K562 (cell line): ENCODE data around the gene ADAM33. TPM values are rescaled to one million over a fixed set of nuclear protein-coding genes. Genes with fewer than 3 reads are reported as not detected.

ENCODE experiments used
- ATAC-seq: fragments of 200-7000 bp; cut with Tn5 transposase; 3 replicates; pipeline ENCODE4 v1.9.1; 2020; ENCODE audit warnings: moderate library complexity
- BruUV-seq: library from RNA; stranded (reverse); fragments of 400-500 nt; replicated peaks from 2 replicates; lab custom pipeline; 2021; lab: Mats Ljungman, UMichigan
- CTCF ChIA-PET: fragments of 300-600 bp; formaldehyde crosslinking; extraction: SDS; loops from one replicate; lab custom pipeline; 2021; ENCODE audit warnings: low intra/inter-chr PET ratio; lab: Yijun Ruan, JAX
- POLR2A ChIA-PET: fragments of 300-600, 350-650 bp; sonication (Branson Sonifier 250); formaldehyde crosslinking; extraction: SDS; loops from one replicate; lab custom pipeline; 2021; ENCODE audit warnings: antibody characterized with exemption, inconsistent platforms; lab: Yijun Ruan, JAX
- DNase-seq, 4 experiments: peaks; one replicate each; pipeline versions ENCODE4 v3.0.0 to v3.0.0-alpha.2; 2011 to 2018; ENCODE audit warnings: low spot score in 3 of 4, mixed read lengths in 3 of 4; ENCODE audit errors: extremely low read depth in 1 of 4
- FAIRE-seq: peaks from 2 replicates; lab custom pipeline; 2011; peaks lifted over from hg19 to GRCh38; lab: Jason Lieb, UNC
- H2AFZ ChIP-seq: 2 replicates; pipeline ENCODE4 v1.6.0; 2011; ENCODE audit warnings: low read depth, low read length, control low read depth, inconsistent platforms
- H3K27ac ChIP-seq: fragments of 200-600 bp; 3 replicates; pipeline ENCODE4 v1.8.0; 2011; ENCODE audit warnings: low read depth, mild to moderate bottlenecking, control low read depth, inconsistent platforms, low read length, moderate library complexity, mixed read lengths; ENCODE audit errors: extremely low read depth
- H3K27me3 ChIP-seq, 2 experiments: fragments of 300-600 bp in 1 of 2; 2 replicates in 1 of 2; 3 replicates in 1 of 2; pipeline versions ENCODE4 v1.6.0 to v1.8.0; 2011; ENCODE audit warnings: inconsistent platforms in 2 of 2, low read length in 2 of 2, mild to moderate bottlenecking in 1 of 2, mixed read lengths in 1 of 2, moderate library complexity in 1 of 2; ENCODE audit not compliant: control insufficient read depth in 2 of 2, insufficient read depth in 2 of 2
- H3K36me3 ChIP-seq: fragments of 300-600 bp; 3 replicates; pipeline ENCODE4 v1.8.0; 2011; ENCODE audit warnings: mild to moderate bottlenecking, low read length, inconsistent platforms; ENCODE audit not compliant: control insufficient read depth, insufficient read depth
- H3K4me1 ChIP-seq, 2 experiments: fragments of 200-600 bp in 1 of 2; replicated peaks in 1 of 2; 2 replicates in 1 of 2; 3 replicates in 1 of 2; pipeline versions ENCODE4 v1.5.1 to v1.8.0; 2011; ENCODE audit warnings: inconsistent platforms in 2 of 2, low read length in 2 of 2, mild to moderate bottlenecking in 1 of 2, mixed read lengths in 1 of 2, moderate library complexity in 1 of 2; ENCODE audit not compliant: control insufficient read depth in 2 of 2, insufficient read depth in 2 of 2
- H3K4me2 ChIP-seq: 2 replicates; pipeline ENCODE4 v1.6.1; 2011; ENCODE audit warnings: low read length, control low read depth, inconsistent platforms, mixed read lengths; ENCODE audit not compliant: insufficient read depth
- H3K4me3 ChIP-seq: fragments of 200-600 bp; sonication (generic), shearing (Covaris generic); 2 replicates; pipeline ENCODE4 v1.5.1; 2016; ENCODE audit warnings: control low read depth, inconsistent platforms
- H3K79me2 ChIP-seq: fragments of 200-600 bp; 3 replicates; pipeline ENCODE4 v1.8.0; 2011; ENCODE audit warnings: low read length, inconsistent platforms; ENCODE audit not compliant: control insufficient read depth, insufficient read depth
- H3K9ac ChIP-seq, 2 experiments: 2 replicates each; pipeline versions ENCODE4 v1.6.0 to v1.6.1; 2011; ENCODE audit warnings: low read depth in 2 of 2, low read length in 2 of 2, control low read depth in 1 of 2, inconsistent platforms in 1 of 2, mild to moderate bottlenecking in 1 of 2, mixed read lengths in 1 of 2; ENCODE audit not compliant: insufficient read depth in 1 of 2
- H3K9me1 ChIP-seq: one replicate; pipeline ENCODE4 v1.6.0; 2011; ENCODE audit warnings: inconsistent platforms, mild to moderate bottlenecking, low read length, moderate library complexity; ENCODE audit not compliant: control insufficient read depth, insufficient read depth
- H3K9me3 ChIP-seq: replicated peaks from 2 replicates; pipeline ENCODE4 v1.5.1; 2011; ENCODE audit warnings: low read depth, low read length, inconsistent platforms; ENCODE audit not compliant: control insufficient read depth, insufficient read depth
- H4K20me1 ChIP-seq: replicated peaks from 2 replicates; pipeline ENCODE4 v1.6.1; 2011; ENCODE audit warnings: low read length, inconsistent platforms, mixed read lengths; ENCODE audit not compliant: control insufficient read depth, insufficient read depth
- BRD4 ChIP-seq: fragments of 200-600 bp; sonication (generic); IDR thresholded peaks from 2 replicates; pipeline ENCODE4 v1.6.1; 2017; ENCODE audit warnings: inconsistent platforms
- ILF3 ChIP-seq: fragments of 450-650 bp; IDR thresholded peaks from 2 replicates; pipeline ENCODE4 v1.6.1; 2018; ENCODE audit warnings: antibody characterized with exemption, mild to moderate bottlenecking, moderate library complexity, borderline replicate concordance
- SNIP1 ChIP-seq: fragments of 450-650 bp; IDR thresholded peaks from 2 replicates; pipeline ENCODE4 v1.7.1; 2017; ENCODE audit warnings: low read depth, mild to moderate bottlenecking
- WGBS: fragments of 100-300 bp; shearing (Covaris generic); methylation state at CpG from one replicate; pipeline ENCODE4 v1.1.6; 2016; ENCODE audit warnings: low coverage, mixed read lengths; ENCODE audit not compliant: insufficient coverage; ENCODE audit errors: missing lambda C conversion rate; 5-methylcytosine and 5-hydroxymethylcytosine counted together
- in situ Hi-C: fragments of 300-500 bp; cut with MboI; formaldehyde crosslinking; loops from 4 replicates; pipeline ENCODE4 v1.15.0; 2018; ENCODE audit warnings: inconsistent platforms, mixed read lengths
- intact Hi-C: fragments of 100-400 bp; cut with micrococcal nuclease; formaldehyde crosslinking; loops from 2 replicates; pipeline ENCODE4 v1.14.2; 2022
- polyA plus RNA-seq, 8 experiments: library from polyadenylated mRNA; depleted of rRNA in 4 of 8; stranded (reverse) in 5 of 8; unstranded in 3 of 8; fragments of >200 nt; fragmentation: Nextera tagmentation in 2 of 8; fragmentation: Illumina TruSeq in 1 of 8; extraction: Ambion mirVana in 2 of 8; extraction: Trizol in 1 of 8; gene quantifications; 2 replicates each; pipeline versions ENCODE4 v1.2.1 to v1.2.3, GENCODE V29; 2011 to 2014; ENCODE audit warnings: inconsistent platforms in 1 of 8, missing spikeins in 1 of 8
- total RNA-seq, 7 experiments: library from RNA; depleted of rRNA in 6 of 7; stranded (reverse); fragments of >200 nt in 6 of 7; fragmentation: Illumina TruSeq in 2 of 7; extraction: Trizol in 2 of 7; gene quantifications; 2 replicates each; pipeline versions ENCODE4 v1.2.1 to v1.2.3, GENCODE V29; 2011 to 2021; ENCODE audit warnings: low replicate concordance in 1 of 7
- TF ChIP-seq, protein P1 (sequence below): fragments of 250-450 bp; sonication (Bioruptor Pico); IDR thresholded peaks from 2 replicates; pipeline ENCODE4 v1.5.0; 2021
- TF ChIP-seq, protein P2 (sequence below): fragments of 200-800 bp; sonication (Bioruptor generic); IDR thresholded peaks from 2 replicates; pipeline ENCODE4 v1.6.1; 2017; ENCODE audit warnings: missing genetic modification characterization, missing compliant biosample characterization

ADAM33 gene
- total and polyA plus RNA-seq, 9 of the 15 experiments (the other 6 are each of a cell fraction or from before 2014, with no cell fraction given), result not detected

DNA sequence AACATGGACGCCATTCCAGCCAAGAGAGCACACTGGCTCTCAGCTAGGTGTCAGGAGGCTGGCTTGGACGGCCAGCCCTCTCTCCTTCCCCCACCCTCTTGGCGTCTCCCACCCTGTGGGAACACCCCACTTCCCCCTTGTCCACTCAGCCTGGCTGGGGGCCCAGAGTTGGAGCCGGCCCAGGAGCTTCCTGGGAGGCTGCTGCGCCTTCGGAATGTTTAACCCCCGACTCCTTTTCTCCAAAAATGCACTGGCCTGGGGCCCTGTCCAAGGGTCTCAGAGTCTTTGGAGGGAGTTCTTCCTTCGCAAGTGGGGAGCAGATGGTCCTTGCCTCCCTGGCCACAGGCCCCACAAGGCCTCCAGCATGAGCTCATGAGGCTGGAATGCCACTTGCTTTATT is 4.1 kb downstream of the ADAM33 start:
- H3K36me3 ChIP-seq, result no peaks in the 10 kb centered on the region
- H2AFZ ChIP-seq, result no peak overlapping the region
- H3K4me1 ChIP-seq, result peaks cover 0 to 44% of the 10 kb centered on the region in 2 experiments; a peak in 2 of 5 replicates
- no peak overlapping the region for H3K4me3 ChIP-seq
- WGBS, result 19% methylated on average over 5 of the region's 8 CpGs
- H3K9me3 ChIP-seq, result no peaks in the 10 kb centered on the region
- POLR2A ChIA-PET, result interaction anchor here (0.6 kb wide), 1 partner anchor 12 kb away, joined by 3 read pairs; no protein-coding TSS in a partner anchor
- CTCF ChIA-PET, result no interaction called here
- H3K79me2 ChIP-seq, result no peaks in the 10 kb centered on the region
- H3K9me1 ChIP-seq, result no peaks in the 10 kb centered on the region
- intact Hi-C loops (loop anchor here (10.0 kb wide), 1 partner anchor 107 kb away; the partner anchor contains the start of genes CENPB and SPEF1), in situ Hi-C loops (no loop called here)
- no peak overlapping the region for H3K27ac ChIP-seq
- TF ChIP-seq SNIP1 (no peak), ILF3 (no peak), BRD4 (no peak)
- TF ChIP-seq, protein P1, sequence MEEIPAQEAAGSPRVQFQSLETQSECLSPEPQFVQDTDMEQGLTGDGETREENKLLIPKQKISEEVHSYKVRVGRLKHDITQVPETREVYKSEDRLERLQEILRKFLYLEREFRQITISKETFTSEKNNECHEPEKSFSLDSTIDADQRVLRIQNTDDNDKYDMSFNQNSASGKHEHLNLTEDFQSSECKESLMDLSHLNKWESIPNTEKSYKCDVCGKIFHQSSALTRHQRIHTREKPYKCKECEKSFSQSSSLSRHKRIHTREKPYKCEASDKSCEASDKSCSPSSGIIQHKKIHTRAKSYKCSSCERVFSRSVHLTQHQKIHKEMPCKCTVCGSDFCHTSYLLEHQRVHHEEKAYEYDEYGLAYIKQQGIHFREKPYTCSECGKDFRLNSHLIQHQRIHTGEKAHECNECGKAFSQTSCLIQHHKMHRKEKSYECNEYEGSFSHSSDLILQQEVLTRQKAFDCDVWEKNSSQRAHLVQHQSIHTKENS (CRISPR knock-in tag), result no peak
- TF ChIP-seq, protein P2, sequence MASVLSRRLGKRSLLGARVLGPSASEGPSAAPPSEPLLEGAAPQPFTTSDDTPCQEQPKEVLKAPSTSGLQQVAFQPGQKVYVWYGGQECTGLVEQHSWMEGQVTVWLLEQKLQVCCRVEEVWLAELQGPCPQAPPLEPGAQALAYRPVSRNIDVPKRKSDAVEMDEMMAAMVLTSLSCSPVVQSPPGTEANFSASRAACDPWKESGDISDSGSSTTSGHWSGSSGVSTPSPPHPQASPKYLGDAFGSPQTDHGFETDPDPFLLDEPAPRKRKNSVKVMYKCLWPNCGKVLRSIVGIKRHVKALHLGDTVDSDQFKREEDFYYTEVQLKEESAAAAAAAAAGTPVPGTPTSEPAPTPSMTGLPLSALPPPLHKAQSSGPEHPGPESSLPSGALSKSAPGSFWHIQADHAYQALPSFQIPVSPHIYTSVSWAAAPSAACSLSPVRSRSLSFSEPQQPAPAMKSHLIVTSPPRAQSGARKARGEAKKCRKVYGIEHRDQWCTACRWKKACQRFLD (CRISPR knock-in tag), result no peak
- peak overlapping the region in 1 of 2 experiments; percentile 35; a peak in 1 of 4 replicates for H3K9ac ChIP-seq
- peaks cover 0 to 25% of the 10 kb centered on the region in 2 experiments; a peak in 2 of 5 replicates for H3K27me3 ChIP-seq
- ATAC-seq (no peak), FAIRE-seq (no peak), DNase-seq (no peak)
- no TSS peak for BruUV-seq
- H3K4me2 ChIP-seq, result no peak overlapping the region
- no peaks in the 10 kb centered on the region for H4K20me1 ChIP-seq
